ENCODE data around the gene SPATA31D4.

- TF ChIP-seq CTCF (IDR thresholded peaks at IDR 0.05; ENCODE audit: insufficient read depth, low read length, poor library complexity, severe bottlenecking) (no peak), EZH2phosphoT487 (conservative IDR thresholded peaks at IDR 0.05; ENCODE audit: low read length) (no peak)
These were observed 36.3 kb downstream of the SPATA31D4 start for GRCh38 chr9:81964218-81965171.

Data from SU-DHL-6 (cell line).